ENCODE results near the gene CCDC90B.

The CCDC90B gene

DNA sequence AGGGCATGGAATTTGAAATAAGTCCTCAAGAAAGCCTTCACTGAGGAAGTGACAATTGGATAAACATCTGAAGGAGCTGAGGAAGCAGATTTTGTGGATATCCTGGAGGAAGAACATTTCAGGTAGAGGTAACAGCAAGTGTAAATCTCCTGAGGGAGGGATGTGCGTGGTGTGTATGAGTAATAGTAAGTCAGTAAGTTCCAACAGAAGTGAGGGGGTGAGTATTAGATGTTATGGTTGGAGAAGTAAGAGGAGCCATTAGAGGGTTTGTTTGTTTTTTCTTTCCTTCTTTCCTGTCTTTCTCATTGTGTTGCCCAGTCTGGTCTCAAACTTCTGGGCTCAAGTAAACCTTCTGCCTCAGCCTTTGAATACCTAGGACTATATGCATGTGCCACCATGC, 63.7 kb downstream of the CCDC90B start:
- DNase-seq: no peak

DNA sequence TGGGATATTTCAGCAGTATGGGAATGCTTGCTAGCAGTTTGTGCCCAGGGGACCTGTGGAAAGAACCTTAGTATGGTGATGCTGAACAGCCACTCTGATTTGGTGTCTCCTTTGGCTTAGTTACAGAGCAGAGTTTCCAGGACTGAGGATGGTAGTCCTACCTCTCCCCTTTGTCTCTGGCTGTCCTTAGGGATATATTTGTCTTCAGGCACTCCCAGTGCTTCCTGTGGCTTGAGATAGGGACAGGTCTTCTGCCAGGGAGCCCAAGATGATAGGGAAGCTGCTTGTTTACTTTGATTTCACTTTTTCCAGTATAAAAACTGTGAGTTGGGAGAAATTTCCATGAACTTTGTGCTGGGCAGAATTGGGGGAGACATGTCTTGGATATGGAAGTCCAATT, 64.5 kb downstream of the CCDC90B start:
- no peak for DNase-seq

DNA sequence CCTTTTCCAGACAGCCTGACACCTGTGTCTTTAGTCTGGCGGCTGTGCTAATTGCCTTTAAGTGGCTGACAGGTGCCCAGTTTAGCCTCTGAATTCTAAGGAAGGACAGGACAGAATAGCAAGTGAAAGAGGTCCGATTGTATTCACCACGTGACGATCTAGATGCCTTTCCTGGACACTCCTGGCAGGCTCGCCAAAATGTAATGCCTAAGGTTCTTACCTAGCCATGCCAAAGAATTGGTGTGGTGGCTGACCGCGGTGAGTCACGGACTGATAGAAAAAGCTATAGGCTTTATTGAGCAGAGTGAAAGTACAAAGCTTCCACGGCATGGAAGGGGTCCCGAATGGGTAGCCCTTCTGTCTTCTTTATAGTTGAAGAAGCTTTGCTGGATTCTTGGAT, 65.9 kb downstream of the CCDC90B start:
- DNase-seq: no peak

DNA sequence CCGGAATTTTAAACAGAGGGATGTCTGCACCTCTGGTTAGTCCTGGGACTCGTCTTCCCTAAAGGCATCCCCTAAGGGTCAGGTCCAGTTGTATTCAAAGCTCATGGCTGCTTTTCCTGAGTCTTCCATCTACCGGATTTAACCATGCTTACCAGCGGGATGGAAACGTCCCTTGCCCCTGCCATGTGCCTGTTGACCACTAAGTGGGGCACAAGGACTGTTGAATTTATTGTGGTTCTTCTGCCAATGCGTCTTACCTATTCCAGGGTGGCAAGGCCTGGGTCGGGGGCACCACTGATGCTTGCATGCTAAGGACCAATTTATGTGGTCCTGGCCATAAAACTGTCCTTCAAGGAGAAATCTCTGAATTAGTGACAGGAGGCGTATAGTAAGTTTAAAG, 67.1 kb downstream of the CCDC90B start:
- DNase-seq: no peak

Measured in NK-92 treated with Interleukin-12 subunit alpha and Interleukin-12 subunit beta, amount 100 ng/mL, for 24 hours (cell line).